SH-SY5Y (cell line): ENCODE results near the gene HOXB2.

Experiments used
- GATA2 ChIP-seq: IDR thresholded peaks from 2 replicates; pipeline ENCODE4 v1.6.1; 2011; ENCODE audit warnings: mild to moderate bottlenecking, low read depth, low read length
- GATA3 ChIP-seq: IDR thresholded peaks from 2 replicates; pipeline ENCODE4 v1.6.1; 2011; ENCODE audit warnings: low read depth, mild to moderate bottlenecking, low read length, moderate library complexity

- TF ChIP-seq GATA2, result no peak
- no peak for TF ChIP-seq GATA3
These were observed 2.3 kb upstream of the HOXB2 start for GRCh38 chr17:48546924-48547807.
